Neural cell (in vitro differentiated cells): ENCODE measurements around the gene FEN1.

Experiments used
- RAD21 ChIP-seq: fragments of 450-650 bp; conservative IDR thresholded peaks from 2 replicates; pipeline ENCODE4 v1.6.1; 2014; ENCODE audit warnings: antibody characterized with exemption, mild to moderate bottlenecking, moderate library complexity
- TF ChIP-seq, protein P1 (sequence below): fragments of 450-650 bp; IDR thresholded peaks from 2 replicates; pipeline ENCODE4 v1.5.1; 2014; ENCODE audit warnings: antibody characterized with exemption, mild to moderate bottlenecking, moderate library complexity; ENCODE audit not compliant: poor library complexity, severe bottlenecking
- TF ChIP-seq, protein P2 (sequence below): IDR thresholded peaks from 2 replicates; pipeline ENCODE4 v1.6.1; 2012; ENCODE audit warnings: borderline replicate concordance

DNA sequence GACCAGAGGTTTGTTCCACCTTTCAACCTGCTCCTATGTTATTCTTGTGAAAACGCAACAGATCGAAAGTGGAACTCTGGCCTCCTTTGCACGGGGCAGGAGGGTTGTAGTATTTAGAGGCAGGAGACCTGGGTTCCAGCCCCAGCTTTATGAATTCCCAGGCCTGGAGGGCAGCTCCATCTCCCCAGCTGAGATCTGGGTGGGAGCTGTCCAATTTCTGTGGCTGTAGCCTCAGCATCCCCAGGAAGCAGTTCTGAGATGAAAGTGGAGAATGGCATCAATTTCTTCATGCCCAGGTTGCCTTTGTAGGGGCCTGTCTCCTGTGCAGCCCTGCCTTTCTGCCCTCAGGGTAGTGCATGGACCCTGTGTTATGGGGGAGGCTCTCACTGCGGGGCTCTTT lies 39.5 kb downstream of the FEN1 start:
- no peak for TF ChIP-seq RAD21
- TF ChIP-seq, protein P1, sequence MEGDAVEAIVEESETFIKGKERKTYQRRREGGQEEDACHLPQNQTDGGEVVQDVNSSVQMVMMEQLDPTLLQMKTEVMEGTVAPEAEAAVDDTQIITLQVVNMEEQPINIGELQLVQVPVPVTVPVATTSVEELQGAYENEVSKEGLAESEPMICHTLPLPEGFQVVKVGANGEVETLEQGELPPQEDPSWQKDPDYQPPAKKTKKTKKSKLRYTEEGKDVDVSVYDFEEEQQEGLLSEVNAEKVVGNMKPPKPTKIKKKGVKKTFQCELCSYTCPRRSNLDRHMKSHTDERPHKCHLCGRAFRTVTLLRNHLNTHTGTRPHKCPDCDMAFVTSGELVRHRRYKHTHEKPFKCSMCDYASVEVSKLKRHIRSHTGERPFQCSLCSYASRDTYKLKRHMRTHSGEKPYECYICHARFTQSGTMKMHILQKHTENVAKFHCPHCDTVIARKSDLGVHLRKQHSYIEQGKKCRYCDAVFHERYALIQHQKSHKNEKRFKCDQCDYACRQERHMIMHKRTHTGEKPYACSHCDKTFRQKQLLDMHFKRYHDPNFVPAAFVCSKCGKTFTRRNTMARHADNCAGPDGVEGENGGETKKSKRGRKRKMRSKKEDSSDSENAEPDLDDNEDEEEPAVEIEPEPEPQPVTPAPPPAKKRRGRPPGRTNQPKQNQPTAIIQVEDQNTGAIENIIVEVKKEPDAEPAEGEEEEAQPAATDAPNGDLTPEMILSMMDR, result no peak
- TF ChIP-seq, protein P2, sequence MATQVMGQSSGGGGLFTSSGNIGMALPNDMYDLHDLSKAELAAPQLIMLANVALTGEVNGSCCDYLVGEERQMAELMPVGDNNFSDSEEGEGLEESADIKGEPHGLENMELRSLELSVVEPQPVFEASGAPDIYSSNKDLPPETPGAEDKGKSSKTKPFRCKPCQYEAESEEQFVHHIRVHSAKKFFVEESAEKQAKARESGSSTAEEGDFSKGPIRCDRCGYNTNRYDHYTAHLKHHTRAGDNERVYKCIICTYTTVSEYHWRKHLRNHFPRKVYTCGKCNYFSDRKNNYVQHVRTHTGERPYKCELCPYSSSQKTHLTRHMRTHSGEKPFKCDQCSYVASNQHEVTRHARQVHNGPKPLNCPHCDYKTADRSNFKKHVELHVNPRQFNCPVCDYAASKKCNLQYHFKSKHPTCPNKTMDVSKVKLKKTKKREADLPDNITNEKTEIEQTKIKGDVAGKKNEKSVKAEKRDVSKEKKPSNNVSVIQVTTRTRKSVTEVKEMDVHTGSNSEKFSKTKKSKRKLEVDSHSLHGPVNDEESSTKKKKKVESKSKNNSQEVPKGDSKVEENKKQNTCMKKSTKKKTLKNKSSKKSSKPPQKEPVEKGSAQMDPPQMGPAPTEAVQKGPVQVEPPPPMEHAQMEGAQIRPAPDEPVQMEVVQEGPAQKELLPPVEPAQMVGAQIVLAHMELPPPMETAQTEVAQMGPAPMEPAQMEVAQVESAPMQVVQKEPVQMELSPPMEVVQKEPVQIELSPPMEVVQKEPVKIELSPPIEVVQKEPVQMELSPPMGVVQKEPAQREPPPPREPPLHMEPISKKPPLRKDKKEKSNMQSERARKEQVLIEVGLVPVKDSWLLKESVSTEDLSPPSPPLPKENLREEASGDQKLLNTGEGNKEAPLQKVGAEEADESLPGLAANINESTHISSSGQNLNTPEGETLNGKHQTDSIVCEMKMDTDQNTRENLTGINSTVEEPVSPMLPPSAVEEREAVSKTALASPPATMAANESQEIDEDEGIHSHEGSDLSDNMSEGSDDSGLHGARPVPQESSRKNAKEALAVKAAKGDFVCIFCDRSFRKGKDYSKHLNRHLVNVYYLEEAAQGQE, result no peak
